Peyer's patch (tissue), 4 donors: ENCODE data around the gene KCNN4.

ENCODE experiments used
- CTCF ChIP-seq, 6 experiments: fragments of 450-650 bp in 4 of 6; fragments of 200-600 bp in 2 of 6; sonication (generic) in 1 of 6; IDR thresholded peaks; one replicate each; pipeline ENCODE4 v1.5.1; 2017 to 2019; ENCODE audit warnings: antibody characterized with exemption in 6 of 6, mild to moderate bottlenecking in 3 of 6, moderate library complexity in 1 of 6
- POLR2A ChIP-seq, 2 donors: fragments of 450-650 bp; IDR thresholded peaks; one replicate each; pipeline ENCODE4 v1.5.1; 2017; ENCODE audit warnings: antibody characterized with exemption in 2 of 2, mild to moderate bottlenecking in 2 of 2, moderate library complexity in 2 of 2

GRCh38 chr19:43754253-43754502, 26.6 kb downstream of the KCNN4 start:
- TF ChIP-seq CTCF (IDR thresholded peaks at IDR 0.05) (no peak), POLR2A (IDR thresholded peaks at IDR 0.05) (no peak)
